ENCODE results near the gene RBCK1. TPM values are rescaled to one million over a fixed set of nuclear protein-coding genes. Genes with fewer than 3 reads are reported as not detected.

The RBCK1 gene
- 59.2 and 70.3 TPM in 2 replicates for total RNA-seq (ENCODE audit: low replicate concordance)

GRCh38 chr20:407953-408842, at the start of gene RBCK1:
RBCK1 (plus strand) TSS chr20:408299; CDS start chr20:408758, 459 bp downstream.

GRCh38 chr20:462199-462991, 54.3 kb downstream of the RBCK1 start, which contains the start of gene TBC1D20:
TBC1D20 (minus strand) TSS chr20:462533; CDS start chr20:462405, 128 bp downstream.

Other genes with a start within 250 kb of the RBCK1 start
- gene DEFB128, start 218.6 kb upstream of the RBCK1 start, total RNA-seq (ENCODE audit: low replicate concordance), result not detected in 2 replicates
- not detected in 2 replicates for gene DEFB129, start 181.0 kb upstream of the RBCK1 start, total RNA-seq (ENCODE audit: low replicate concordance)
- not detected in 2 replicates for gene DEFB132, start 150.6 kb upstream of the RBCK1 start, total RNA-seq (ENCODE audit: low replicate concordance)
- gene C20orf96, start 117.5 kb upstream of the RBCK1 start, total RNA-seq (ENCODE audit: low replicate concordance), result 1.1 and 3.3 TPM in 2 replicates
- 8.3 and 15.0 TPM in 2 replicates for gene ZCCHC3, start 110.7 kb upstream of the RBCK1 start, total RNA-seq (ENCODE audit: low replicate concordance)
- gene SOX12, start 82.7 kb upstream of the RBCK1 start, total RNA-seq (ENCODE audit: low replicate concordance), result 2.1 and 2.8 TPM in 2 replicates
- gene NRSN2, start 61.2 kb upstream of the RBCK1 start, total RNA-seq (ENCODE audit: low replicate concordance), result 15.6 and 17.5 TPM in 2 replicates
- 40.0 and 42.1 TPM in 2 replicates for gene TRIB3, start 27.5 kb upstream of the RBCK1 start, total RNA-seq (ENCODE audit: low replicate concordance)
- 25.7 and 45.3 TPM in 2 replicates for gene TBC1D20, start 54.2 kb downstream of the RBCK1 start, total RNA-seq (ENCODE audit: low replicate concordance)
- gene CSNK2A1, start 135.5 kb downstream of the RBCK1 start, total RNA-seq (ENCODE audit: low replicate concordance), result 70.4 and 103 TPM in 2 replicates
- 0.12 TPM in 1 of 2 replicates, not detected in the other for gene TCF15, start 202.0 kb downstream of the RBCK1 start, total RNA-seq (ENCODE audit: low replicate concordance)
- 21.2 and 43.9 TPM in 2 replicates for gene SRXN1, start 244.9 kb downstream of the RBCK1 start, total RNA-seq (ENCODE audit: low replicate concordance)

Data from smooth muscle cell of the coronary artery (primary cell).